HepG2 (cell line): Measurements from ENCODE around the gene ZBTB25. TPM values are rescaled to one million over a fixed set of nuclear protein-coding genes. Genes with fewer than 3 reads are reported as not detected.

Experiments
- ATRX ChIP-seq: sonication (generic); formaldehyde crosslinking; IDR thresholded peaks from 2 replicates; pipeline ENCODE4 v1.4.0; 2020; ENCODE audit warnings: missing genetic modification reagents, borderline replicate concordance
- DRAP1 ChIP-seq: IDR thresholded peaks from 2 replicates; pipeline ENCODE4 v1.6.1; 2016; ENCODE audit warnings: missing genetic modification reagents, missing compliant biosample characterization
- GPBP1L1 ChIP-seq: sonication (generic); formaldehyde crosslinking; IDR thresholded peaks from 2 replicates; pipeline ENCODE4 v1.5.0; 2020; ENCODE audit warnings: mild to moderate bottlenecking, missing genetic modification reagents
- HMG20B ChIP-seq: conservative IDR thresholded peaks from 2 replicates; pipeline ENCODE4 v1.6.1; 2016; ENCODE audit warnings: missing genetic modification reagents, missing compliant biosample characterization
- HOMEZ ChIP-seq: IDR thresholded peaks from 2 replicates; pipeline ENCODE4 v1.6.1; 2016; ENCODE audit warnings: low read depth
- PAXIP1 ChIP-seq: sonication (generic); formaldehyde crosslinking; conservative IDR thresholded peaks from 2 replicates; pipeline ENCODE4 v1.4.0; 2020; ENCODE audit warnings: mild to moderate bottlenecking, missing genetic modification reagents, moderate library complexity
- SOX5 ChIP-seq: IDR thresholded peaks from 2 replicates; pipeline ENCODE4 v1.6.1; 2016; ENCODE audit warnings: borderline replicate concordance
- TBP ChIP-seq: sonication (generic); formaldehyde crosslinking; IDR thresholded peaks from 2 replicates; pipeline ENCODE4 v1.5.0; 2020; ENCODE audit warnings: missing genetic modification reagents
- TERF1 ChIP-seq: sonication (generic); formaldehyde crosslinking; IDR thresholded peaks from 2 replicates; pipeline ENCODE4 v1.8.0; 2022; ENCODE audit warnings: mild to moderate bottlenecking, missing genetic modification reagents, moderate library complexity
- TGIF2 ChIP-seq: IDR thresholded peaks from 2 replicates; pipeline ENCODE4 v1.6.1; 2016; ENCODE audit warnings: control low read depth, missing compliant biosample characterization
- ZFX ChIP-seq: sonication (generic); formaldehyde crosslinking; IDR thresholded peaks from 2 replicates; pipeline ENCODE4 v1.4.0; 2020; ENCODE audit warnings: mild to moderate bottlenecking, low read depth, missing genetic modification reagents, moderate library complexity
- ZNF142 ChIP-seq: sonication (generic); formaldehyde crosslinking; IDR thresholded peaks from 2 replicates; pipeline ENCODE4 v1.4.0; 2020; ENCODE audit warnings: missing genetic modification reagents
- ZNF883 ChIP-seq: sonication (generic); formaldehyde crosslinking; IDR thresholded peaks from 2 replicates; pipeline ENCODE4 v1.5.1; 2020; ENCODE audit warnings: mild to moderate bottlenecking, missing genetic modification reagents; ENCODE audit errors: not compliant biosample characterization
- polyA plus RNA-seq, 8 experiments: library from polyadenylated mRNA; depleted of rRNA in 3 of 8; stranded (reverse) in 7 of 8; unstranded in 1 of 8; fragments of >200 nt; fragmentation: Illumina TruSeq in 4 of 8; extraction: Trizol in 4 of 8; gene quantifications; 2 replicates each; pipeline versions ENCODE4 v1.2.1 to v1.2.3, GENCODE V29; 2011 to 2016; ENCODE audit warnings: low read depth in 4 of 8, missing spikeins in 1 of 8, mixed read lengths in 1 of 8; ENCODE audit not compliant: insufficient read depth in 1 of 8
- total RNA-seq, 5 experiments: library from RNA; depleted of rRNA; stranded (reverse); fragments of >200 nt; fragmentation: Illumina TruSeq; extraction: Trizol; gene quantifications; 2 replicates each; pipeline ENCODE4 v1.2.3, GENCODE V29; 2016; ENCODE audit warnings: low read depth in 1 of 5

The ZBTB25 gene
- total and polyA plus RNA-seq, 2 of the 13 experiments (the other 11 are each of a cell fraction or from before 2014, with no cell fraction given): 3.5 to 7.6 TPM

GRCh38 chr14:64540208-64541202 lies 36.9 kb upstream of the ZBTB25 start, which contains the start of gene HSPA2 (continued):
- TF ChIP-seq SOX5 (CRISPR knock-in tag): 0 out of 2 replicates have a peak, but pooled peaks have one; percentile 29
- TF ChIP-seq ZFX (CRISPR knock-in tag): peak; percentile 56; the same call in 1 of the 2 replicates
- TF ChIP-seq ZNF142 (CRISPR knock-in tag): no peak
- TF ChIP-seq GPBP1L1 (CRISPR knock-in tag): no peak
- no peak for TF ChIP-seq TERF1 (CRISPR knock-in tag)
- TF ChIP-seq PAXIP1 (CRISPR knock-in tag): 0 out of 2 replicates have a peak, but pooled peaks have one; percentile 34
- no peak for TF ChIP-seq TBP (CRISPR knock-in tag)
- TF ChIP-seq DRAP1 (CRISPR knock-in tag): peak; percentile 57; the same call in 1 of the 2 replicates
- no peak for TF ChIP-seq HMG20B (CRISPR knock-in tag)
- TF ChIP-seq HOMEZ (CRISPR knock-in tag): peak; percentile 83
- no peak for TF ChIP-seq TGIF2 (CRISPR knock-in tag)
- TF ChIP-seq ATRX (CRISPR knock-in tag): no peak
- TF ChIP-seq ZNF883 (CRISPR knock-in tag): no peak
